AG08395 (cell line): ENCODE results near the gene BCL2L12.
"Not testable (repeated sequence)": the region's sequence is repeated elsewhere in the genome, so short reads cannot be mapped to it uniquely, and the experiment has no call there.

ENCODE experiments used
- DNase-seq: peaks from one replicate; pipeline ENCODE4 v3.0.0; 2012; ENCODE audit warnings: mixed read lengths, low spot score

Gene BCL2L12, protein sequence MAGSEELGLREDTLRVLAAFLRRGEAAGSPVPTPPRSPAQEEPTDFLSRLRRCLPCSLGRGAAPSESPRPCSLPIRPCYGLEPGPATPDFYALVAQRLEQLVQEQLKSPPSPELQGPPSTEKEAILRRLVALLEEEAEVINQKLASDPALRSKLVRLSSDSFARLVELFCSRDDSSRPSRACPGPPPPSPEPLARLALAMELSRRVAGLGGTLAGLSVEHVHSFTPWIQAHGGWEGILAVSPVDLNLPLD

GRCh38 chr19:49665351-49666119 lies at the start of gene BCL2L12, which contains the start of gene IRF3:
Gene BCL2L12 (plus strand): TSS chr19:49665933. CDS start chr19:49666693, 760 bp downstream.
Gene IRF3 (minus strand): TSS chr19:49665857. CDS start chr19:49664838, 1,019 bp downstream.
- DNase-seq = peak; percentile 99

DNA sequence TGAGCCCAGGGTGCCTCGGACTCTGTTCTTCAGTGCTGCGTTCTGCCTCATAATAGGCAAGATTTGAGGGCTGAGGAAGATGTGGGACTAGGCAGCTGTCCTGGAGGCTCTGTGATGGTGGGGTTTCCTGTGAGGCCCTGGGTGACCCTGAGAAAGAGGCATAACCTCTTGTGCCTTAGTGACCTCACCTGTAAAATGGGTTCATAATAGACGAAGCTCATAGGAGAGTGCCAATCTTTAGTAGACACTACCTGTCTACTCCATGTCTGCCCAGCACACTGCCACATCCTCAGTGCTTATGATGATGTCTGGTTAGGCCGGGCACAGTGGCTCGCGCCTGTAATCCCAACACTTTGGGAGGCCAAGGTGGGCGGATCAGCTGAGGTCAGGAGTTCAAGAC lies 49.2 kb upstream of the BCL2L12 start:
- DNase-seq = no peak

GRCh38 chr19:49616945-49617344 lies 48.8 kb upstream of the BCL2L12 start:
- DNase-seq = no peak

- DNase-seq = not testable (repeated sequence)
These were observed 47.9 kb upstream of the BCL2L12 start for GRCh38 chr19:49617860-49618259.

DNA sequence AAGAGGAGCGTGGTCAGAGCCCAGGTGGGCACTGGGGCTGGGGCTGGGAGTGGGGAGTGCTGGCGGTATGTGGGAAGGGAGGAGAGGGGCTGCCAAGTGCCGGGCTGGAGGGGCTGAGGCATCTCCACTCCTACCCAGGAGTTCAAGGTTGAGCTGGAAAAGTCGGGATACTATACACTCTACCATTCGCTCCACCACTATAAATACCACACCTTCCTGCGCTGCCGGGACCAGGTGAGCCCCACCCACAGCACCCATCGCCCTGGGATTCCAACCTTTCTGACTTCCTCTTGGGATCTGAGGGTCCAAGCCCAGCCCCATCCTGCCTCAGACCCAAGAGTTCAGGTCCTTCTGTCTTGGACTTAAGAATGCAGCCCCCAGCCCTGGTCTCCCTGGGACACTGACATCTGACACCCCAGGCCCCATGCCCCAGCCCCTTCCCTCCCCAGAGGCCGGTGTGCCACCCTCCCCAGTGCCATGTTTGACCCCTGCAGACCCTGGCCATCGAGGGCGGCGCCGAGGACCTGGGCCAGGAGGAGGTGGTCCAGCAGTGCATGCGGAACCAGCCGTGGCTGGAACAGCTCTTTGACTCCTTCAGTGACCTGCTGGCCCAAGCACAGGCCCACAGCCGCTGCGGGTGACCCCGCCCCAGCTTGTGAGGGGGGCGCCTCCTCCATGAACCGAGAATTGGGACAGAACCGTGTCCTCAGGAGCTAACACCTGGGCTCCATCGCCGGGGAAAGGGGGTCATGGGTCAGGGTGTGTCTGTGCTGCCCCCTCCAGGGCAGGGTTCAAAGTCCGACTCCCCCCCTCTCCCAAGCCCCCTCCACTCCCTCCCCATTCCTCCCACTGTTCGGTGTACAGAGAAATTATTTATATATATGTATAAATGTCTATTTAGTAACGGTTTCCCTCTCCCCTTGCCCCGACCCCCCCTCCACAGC lies 40.5 kb upstream of the BCL2L12 start:
- no peak for DNase-seq

GRCh38 chr19:49626226-49626625 lies 39.5 kb upstream of the BCL2L12 start:
- DNase-seq = no peak

- no peak for DNase-seq
These were observed 36.1 kb upstream of the BCL2L12 start for GRCh38 chr19:49629659-49630058.

DNA sequence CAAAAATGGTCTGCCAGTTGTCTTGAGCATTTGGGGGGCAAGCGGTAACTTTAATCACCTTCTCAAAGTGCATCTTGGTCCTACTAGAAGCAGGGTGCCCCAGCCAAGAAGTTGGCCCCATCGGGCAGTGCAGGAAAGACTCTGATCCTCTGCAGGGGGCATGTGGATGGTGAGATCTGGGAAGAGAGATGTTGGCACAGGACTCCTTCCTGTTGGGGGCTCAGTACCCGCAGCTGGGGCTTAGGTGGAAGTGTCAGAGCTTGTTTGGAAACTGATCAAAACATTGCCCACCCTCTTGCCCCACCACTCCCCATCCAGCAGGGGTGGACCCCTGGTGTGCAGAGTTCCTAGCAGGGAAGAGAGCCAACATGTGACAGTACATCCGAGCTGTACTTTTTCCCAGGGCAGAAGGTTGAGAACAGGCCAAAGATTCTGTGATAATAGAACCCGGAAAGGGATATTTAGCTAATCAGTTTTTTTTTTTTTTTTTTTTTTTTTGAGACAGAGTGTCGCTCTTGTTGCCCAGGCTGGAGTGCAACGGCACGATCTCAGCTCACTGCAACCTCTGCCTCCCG lies 34.6 kb upstream of the BCL2L12 start:
- DNase-seq = no peak

GRCh38 chr19:49631610-49632192 lies 34.0 kb upstream of the BCL2L12 start:
- no peak for DNase-seq

GRCh38 chr19:49632576-49632975 lies 33.2 kb upstream of the BCL2L12 start:
- no peak for DNase-seq

DNA sequence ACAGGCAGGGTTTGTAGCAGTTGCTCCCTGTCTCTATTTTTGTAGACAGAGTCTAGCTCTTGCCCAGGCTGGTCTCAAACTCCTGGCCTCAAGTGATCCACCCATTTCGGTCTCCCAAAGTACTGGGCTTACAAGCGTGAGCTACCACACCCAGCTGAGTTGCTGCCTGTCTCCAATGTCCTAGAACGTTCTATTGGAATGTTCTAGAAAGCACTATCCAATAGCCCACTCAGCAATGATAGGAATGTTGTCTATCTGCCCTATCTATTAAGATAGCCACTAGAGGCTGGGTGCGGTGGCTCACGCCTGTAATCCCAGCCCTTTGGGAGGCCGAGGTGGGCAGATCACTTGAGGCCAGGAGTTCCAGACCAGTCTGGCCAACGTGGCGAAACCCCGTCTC lies 32.5 kb upstream of the BCL2L12 start:
- DNase-seq = not testable (repeated sequence)

- DNase-seq = no peak
These were observed 30.1 kb upstream of the BCL2L12 start for GRCh38 chr19:49635530-49636232.

GRCh38 chr19:49636233-49636932 lies 29.4 kb upstream of the BCL2L12 start:
- no peak for DNase-seq

- DNase-seq = peak; percentile 85
These were observed 27.7 kb upstream of the BCL2L12 start for GRCh38 chr19:49637821-49638738.

DNA sequence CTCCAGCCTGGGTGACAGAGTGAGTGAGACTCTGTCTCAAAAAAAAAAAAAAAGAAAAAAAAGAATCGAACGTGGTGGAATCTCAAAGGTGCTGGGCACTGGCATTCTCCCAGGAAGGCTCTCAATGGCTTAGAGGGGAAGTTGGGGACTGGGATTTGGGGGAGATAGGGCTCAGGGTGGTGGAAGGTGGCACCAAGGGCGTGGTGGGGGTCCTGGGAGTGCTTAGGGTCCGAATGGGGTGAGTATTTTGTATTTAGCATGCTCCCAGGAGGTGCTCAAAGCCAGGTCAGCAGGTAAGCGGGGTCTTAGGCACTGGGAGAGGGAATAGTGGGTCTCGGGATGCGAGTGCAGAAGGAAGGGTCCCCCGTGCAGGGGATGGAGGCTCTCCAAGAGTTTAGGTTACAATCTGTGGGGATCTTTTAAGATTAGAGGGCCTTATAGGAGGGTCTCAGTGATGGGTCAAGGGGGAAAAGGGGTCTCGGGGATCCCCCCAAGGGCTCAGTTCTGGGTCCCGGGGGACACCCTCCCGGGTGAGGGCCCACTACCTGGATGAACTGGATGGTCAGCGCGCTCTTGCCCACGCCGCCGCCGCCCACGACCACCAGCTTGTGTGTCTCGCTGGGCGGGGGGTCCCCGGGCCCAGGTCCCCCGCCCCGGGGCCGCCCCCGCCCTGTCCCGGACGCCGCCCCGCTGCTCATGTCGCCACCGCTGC lies 26.2 kb upstream of the BCL2L12 start:
- peak; percentile 4 for DNase-seq

GRCh38 chr19:49640113-49640898 lies 25.4 kb upstream of the BCL2L12 start, which contains the start of gene RRAS:
Gene RRAS (minus strand): TSS chr19:49640143. CDS start chr19:49640098, 45 bp downstream.
- DNase-seq = peak; percentile 97

- DNase-seq = peak; percentile 98
These were observed 23.8 kb upstream of the BCL2L12 start, which contains the start of gene SCAF1 for GRCh38 chr19:49641688-49642491. Gene SCAF1 (plus strand): TSS chr19:49642209. CDS start chr19:49645027, 2,818 bp downstream.
